RWPE2 (cell line): ENCODE measurements around the gene ZNF75A.
"Not testable (repeated sequence)": the region's sequence is repeated elsewhere in the genome, so short reads cannot be mapped to it uniquely, and the experiment has no call there.

Source experiments
- ATAC-seq: fragments of 200-7000 bp; cut with Tn5 transposase; 3 replicates; pipeline ENCODE4 v1.9.1; 2021; ENCODE audit warnings: low read depth
- DNase-seq: peaks from one replicate; pipeline ENCODE4 v3.0.0-alpha.2; 2020; ENCODE audit warnings: low spot score
- H3K27ac ChIP-seq: fragments of 450-650 bp; 2 replicates; pipeline ENCODE4 v1.5.1; 2017; ENCODE audit warnings: mild to moderate bottlenecking; ENCODE audit not compliant: poor library complexity, severe bottlenecking
- H3K27me3 ChIP-seq: fragments of 250-450 bp; sonication (Bioruptor Pico); 2 replicates; pipeline ENCODE4 v1.5.1; 2021; ENCODE audit warnings: mild to moderate bottlenecking, moderate library complexity; ENCODE audit not compliant: insufficient read depth, poor library complexity, severe bottlenecking
- H3K36me3 ChIP-seq: fragments of 250-450 bp; sonication (Bioruptor Pico); 2 replicates; pipeline ENCODE4 v1.5.1; 2020; ENCODE audit warnings: low read depth, mild to moderate bottlenecking, moderate library complexity
- H3K4me1 ChIP-seq: fragments of 250-450 bp; sonication (Bioruptor Pico); 2 replicates; pipeline ENCODE4 v1.5.1; 2021; ENCODE audit warnings: mild to moderate bottlenecking, moderate library complexity; ENCODE audit not compliant: insufficient read depth, poor library complexity, severe bottlenecking
- H3K4me3 ChIP-seq: fragments of 250-450 bp; sonication (Bioruptor Pico); 2 replicates; pipeline ENCODE4 v1.5.1; 2021; ENCODE audit warnings: mild to moderate bottlenecking, moderate library complexity; ENCODE audit not compliant: severe bottlenecking
- H3K9me3 ChIP-seq: fragments of 250-450 bp; sonication (Bioruptor Pico); 2 replicates; pipeline ENCODE4 v1.5.1; 2021; ENCODE audit warnings: mild to moderate bottlenecking, moderate library complexity; ENCODE audit not compliant: severe bottlenecking
- CTCF ChIP-seq: fragments of 450-650 bp; IDR thresholded peaks from one replicate; pipeline ENCODE4 v1.5.1; 2017; ENCODE audit warnings: mild to moderate bottlenecking, moderate library complexity; ENCODE audit not compliant: poor library complexity, severe bottlenecking

The ZNF75A gene

GRCh38 chr16:3262517-3262916 is 42.8 kb upstream of the ZNF75A start:
- TF ChIP-seq CTCF: no peak
- no peak overlapping the region for H3K27ac ChIP-seq
- ATAC-seq: no peak
- no peaks in the 10 kb centered on the region for H3K4me1 ChIP-seq
- no peaks in the 10 kb centered on the region for H3K9me3 ChIP-seq
- H3K4me3 ChIP-seq: no peak overlapping the region
- H3K27me3 ChIP-seq: no peaks in the 10 kb centered on the region
- no peaks in the 10 kb centered on the region for H3K36me3 ChIP-seq
- DNase-seq: no peak

DNA sequence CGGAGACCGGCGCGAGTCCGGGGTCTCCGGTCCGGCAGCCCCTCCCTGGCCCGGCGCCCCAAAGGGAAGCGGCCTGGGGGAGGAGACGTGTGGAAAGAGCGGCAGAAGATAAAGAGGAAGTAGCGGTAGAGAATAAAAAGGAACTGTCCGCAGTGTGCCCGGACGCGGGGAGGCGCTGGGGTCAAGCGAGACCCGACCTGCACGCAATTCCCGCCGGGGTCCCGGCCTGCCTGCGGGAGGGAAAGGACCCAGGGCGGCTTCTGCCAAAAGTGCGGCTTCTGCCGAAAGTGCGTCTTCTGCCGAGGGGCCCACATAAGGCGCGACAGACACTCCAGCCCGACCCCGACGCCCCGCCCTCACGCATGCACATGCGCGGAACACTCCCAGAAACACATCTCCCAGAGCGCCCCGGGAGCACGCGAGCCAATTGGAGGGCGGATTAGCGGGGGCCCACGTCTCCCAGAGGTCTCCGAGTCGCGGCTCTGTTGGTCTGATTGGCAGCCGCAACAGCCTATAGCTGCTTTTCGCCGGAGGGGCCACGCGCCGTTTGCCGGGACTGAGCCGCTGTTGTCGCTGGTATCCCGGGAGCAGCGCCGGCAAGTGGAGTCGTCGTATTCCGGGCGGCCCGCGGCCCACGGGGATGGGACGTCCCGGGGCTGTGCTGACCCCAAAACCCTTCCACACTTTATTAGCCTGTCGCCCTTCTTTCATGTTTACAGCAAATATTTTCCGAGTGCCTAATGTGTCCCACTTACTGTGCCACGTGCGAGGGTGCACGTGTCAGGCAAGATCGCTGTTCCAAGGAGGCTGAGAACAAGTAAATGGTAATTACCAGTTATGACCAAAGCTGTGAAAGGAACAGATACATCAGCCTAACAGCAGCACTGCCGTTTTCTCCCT is 40.9 kb upstream of the ZNF75A start:
- DNase-seq (peak; percentile 99), ATAC-seq (peak; percentile 95)
- no peaks in the 10 kb centered on the region for H3K27me3 ChIP-seq
- TF ChIP-seq CTCF: no peak
- H3K9me3 ChIP-seq: no peaks in the 10 kb centered on the region
- H3K4me1 ChIP-seq: no peaks in the 10 kb centered on the region
- H3K4me3 ChIP-seq: peak overlapping the region; percentile 69
- no peaks in the 10 kb centered on the region for H3K36me3 ChIP-seq
- H3K27ac ChIP-seq: peak overlapping the region; percentile 90

- no peak for DNase-seq
- H3K4me3 ChIP-seq: no peak overlapping the region
- no peaks in the 10 kb centered on the region for H3K27me3 ChIP-seq
- no peaks in the 10 kb centered on the region for H3K4me1 ChIP-seq
- H3K27ac ChIP-seq: no peak overlapping the region
- no peaks in the 10 kb centered on the region for H3K36me3 ChIP-seq
- no peaks in the 10 kb centered on the region for H3K9me3 ChIP-seq
- peak; percentile 65 for TF ChIP-seq CTCF
- no peak for ATAC-seq
These were observed 38.3 kb upstream of the ZNF75A start for GRCh38 chr16:3266873-3267537.

- Histone ChIP-seq H3K4me3 (no peak overlapping the region), H3K4me1 (no peaks in the 10 kb centered on the region), H3K36me3 (no peaks in the 10 kb centered on the region), H3K9me3 (no peaks in the 10 kb centered on the region), H3K27ac (no peak overlapping the region), H3K27me3 (no peaks in the 10 kb centered on the region)
- no peak for TF ChIP-seq CTCF
- DNase-seq (no peak), ATAC-seq (no peak)
These were observed 37.0 kb upstream of the ZNF75A start for GRCh38 chr16:3268294-3268693.

DNA sequence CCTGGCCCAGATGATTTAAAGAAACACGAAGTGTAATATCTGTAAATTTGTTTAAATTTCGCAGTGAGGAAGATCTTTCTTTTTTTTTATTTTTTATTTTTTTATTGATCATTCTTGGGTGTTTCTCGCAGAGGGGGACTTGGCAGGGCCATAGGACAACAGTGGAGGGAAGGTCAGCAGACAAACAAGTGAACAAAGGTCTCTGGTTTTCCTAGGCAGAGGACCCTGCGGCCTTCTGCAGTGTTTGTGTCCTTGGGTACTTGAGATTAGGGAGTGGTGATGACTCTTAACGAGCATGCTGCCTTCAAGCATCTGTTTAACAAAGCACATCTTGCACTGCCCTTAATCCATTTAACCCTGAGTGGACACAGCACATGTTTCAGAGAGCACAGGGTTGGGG is 34.6 kb upstream of the ZNF75A start:
- not testable (repeated sequence) for H3K4me3 ChIP-seq, H3K4me1 ChIP-seq, H3K27me3 ChIP-seq, H3K27ac ChIP-seq, H3K36me3 ChIP-seq, DNase-seq, H3K9me3 ChIP-seq, ATAC-seq

DNA sequence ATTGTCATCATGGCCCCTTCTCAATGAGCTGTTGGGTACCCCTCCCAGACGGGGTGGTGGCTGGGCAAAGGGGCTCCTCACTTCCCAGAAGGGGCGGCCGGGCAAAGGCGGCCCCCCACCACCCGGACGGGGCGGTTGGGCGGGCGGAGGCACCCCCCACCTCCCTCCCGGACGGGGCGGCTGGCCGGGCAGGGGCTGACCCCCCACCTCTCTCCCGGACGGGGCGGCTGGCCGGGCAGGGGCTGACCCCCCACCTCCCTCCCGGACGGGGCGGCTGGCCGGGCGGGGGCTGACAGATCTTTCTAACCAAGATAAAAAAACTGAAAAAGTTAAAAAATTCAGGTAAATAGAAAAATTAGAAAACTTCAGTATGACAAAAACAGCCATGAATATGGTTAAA is 34.0 kb upstream of the ZNF75A start:
- H3K4me3 ChIP-seq, H3K4me1 ChIP-seq, H3K27me3 ChIP-seq, H3K9me3 ChIP-seq, H3K36me3 ChIP-seq, DNase-seq, ATAC-seq, H3K27ac ChIP-seq: not testable (repeated sequence)
